Endometrial microvascular endothelial cells (primary cell): ENCODE measurements around the gene TAF5L. TPM values are rescaled to one million over a fixed set of nuclear protein-coding genes. Genes with fewer than 3 reads are reported as not detected.

Source experiments
- in situ Hi-C: cut with HindIII; loops from 2 replicates; pipeline ENCODE4 v1.10.0; 2017; ENCODE audit warnings: low sequenced_read_pairs, low pct_unique_long_range_greater_than_20kb; ENCODE audit errors: inconsistent ontology term
- total RNA-seq: library from RNA; depleted of rRNA; stranded (reverse); fragments of >200 nt; gene quantifications from one replicate; pipeline ENCODE4 v1.2.3, GENCODE V29; 2015; ENCODE audit errors: inconsistent ontology term

TAF5L gene
- total RNA-seq, 1 donor from 2014 or later: 23.2 TPM

DNA sequence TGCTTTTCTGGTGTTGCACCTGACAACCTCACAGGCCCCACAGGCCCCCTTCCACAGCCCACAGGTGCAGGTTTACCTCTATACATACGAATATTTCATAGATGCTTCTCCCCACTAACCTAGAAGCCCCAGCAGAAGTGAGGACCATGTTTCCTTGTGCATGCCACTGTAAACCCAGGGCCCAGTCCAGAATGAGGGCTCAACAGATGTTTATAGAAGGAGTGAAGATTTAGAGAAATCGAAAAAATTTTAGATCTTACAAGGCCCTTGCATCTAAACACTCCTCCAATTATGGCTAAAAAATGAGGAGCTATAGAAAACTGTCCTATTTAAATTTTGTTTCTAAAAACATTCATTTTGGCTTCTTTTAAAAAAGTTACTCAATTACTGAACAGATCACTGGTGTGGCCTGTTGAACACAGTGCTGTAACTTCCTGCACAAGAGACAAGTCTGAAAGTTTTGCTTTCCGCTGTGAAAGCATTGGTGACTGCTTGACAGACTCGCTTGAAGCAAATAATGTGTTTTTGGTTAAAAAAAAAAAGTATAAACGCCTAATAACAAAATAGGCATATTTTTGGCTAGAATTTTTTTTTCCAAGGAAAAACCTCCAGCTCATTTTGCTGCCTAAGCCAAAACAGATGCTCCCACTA, 68.6 kb downstream of the TAF5L start:
- in situ Hi-C loops: no loop called here

DNA sequence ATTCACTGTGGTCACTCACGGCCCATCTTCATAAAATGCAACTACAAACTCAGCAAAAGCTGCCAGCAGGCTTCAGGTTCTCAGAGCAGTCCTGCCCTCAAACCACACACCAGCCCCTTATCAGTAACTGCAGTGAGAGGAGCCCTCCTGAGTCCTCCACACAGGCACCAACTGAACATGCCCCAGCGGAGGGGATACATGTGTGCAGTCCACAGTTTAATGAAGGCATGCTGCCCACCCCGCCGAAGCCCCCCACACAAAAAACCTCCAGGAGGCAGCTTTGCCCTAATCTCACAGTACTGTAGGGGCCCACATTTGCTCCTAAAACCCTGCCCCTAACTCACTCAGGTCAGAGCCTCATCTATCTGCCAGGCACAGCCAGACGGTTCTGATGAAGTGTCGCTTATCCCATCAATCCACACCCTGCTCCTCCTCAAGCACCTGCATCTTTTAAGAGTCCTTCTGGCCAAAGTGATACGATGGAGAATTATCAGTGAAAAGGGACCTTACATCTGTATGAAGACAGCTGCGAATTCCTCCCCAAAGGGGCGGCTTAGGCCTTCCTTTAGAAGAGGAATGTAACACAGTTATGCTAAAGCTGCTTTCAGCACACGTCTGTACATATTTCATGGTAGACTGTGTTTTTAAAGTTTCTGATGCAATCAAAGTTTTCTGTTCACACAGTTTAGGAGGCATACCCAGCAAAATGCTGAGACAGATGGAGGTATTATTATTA, 70.9 kb downstream of the TAF5L start:
- in situ Hi-C loops: no loop called here

DNA sequence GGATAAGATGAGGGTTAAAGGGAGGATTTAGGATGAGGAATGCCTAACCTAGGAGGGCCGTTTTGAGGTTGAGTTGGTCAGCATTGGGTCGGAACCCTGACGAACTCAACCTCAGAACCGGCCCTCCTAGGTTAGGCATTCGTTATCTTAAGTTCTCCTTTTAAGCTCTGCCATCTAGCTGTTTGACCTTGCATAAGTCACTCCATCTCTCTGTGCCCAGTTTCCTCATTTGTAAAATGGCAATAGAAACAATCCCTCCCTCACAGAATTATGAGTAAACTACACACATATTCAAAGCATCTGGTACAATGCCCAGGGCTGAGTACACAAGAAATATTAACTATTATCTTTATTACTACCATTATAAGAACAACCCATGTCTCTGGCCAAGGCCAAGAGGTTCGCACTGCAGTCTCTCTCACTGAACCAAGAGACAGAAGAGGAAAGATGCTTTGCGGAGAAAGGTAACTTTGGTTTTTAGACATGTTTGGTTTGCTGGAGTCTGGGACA, 72.2 kb downstream of the TAF5L start:
- in situ Hi-C loops: no loop called here

DNA sequence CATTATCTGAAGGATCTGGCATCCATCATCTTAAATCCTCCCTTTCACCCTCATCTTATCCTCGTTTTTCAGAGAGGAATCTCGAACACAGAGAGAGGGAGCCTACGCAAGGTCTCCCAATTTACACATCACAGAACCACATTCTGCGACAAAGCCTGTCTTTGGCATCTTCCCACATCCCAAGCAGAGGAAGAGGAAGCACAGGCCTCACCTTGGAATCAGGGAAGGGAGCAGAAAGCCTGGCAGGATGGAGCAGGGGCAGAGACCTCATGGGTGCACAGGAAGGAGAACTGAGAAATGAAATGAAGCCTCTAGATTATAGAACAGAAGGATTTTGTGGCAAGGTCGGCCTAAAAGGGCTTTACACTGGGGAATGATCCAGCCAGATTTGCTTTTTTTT, 73.2 kb downstream of the TAF5L start:
- in situ Hi-C loops: no loop called here

DNA sequence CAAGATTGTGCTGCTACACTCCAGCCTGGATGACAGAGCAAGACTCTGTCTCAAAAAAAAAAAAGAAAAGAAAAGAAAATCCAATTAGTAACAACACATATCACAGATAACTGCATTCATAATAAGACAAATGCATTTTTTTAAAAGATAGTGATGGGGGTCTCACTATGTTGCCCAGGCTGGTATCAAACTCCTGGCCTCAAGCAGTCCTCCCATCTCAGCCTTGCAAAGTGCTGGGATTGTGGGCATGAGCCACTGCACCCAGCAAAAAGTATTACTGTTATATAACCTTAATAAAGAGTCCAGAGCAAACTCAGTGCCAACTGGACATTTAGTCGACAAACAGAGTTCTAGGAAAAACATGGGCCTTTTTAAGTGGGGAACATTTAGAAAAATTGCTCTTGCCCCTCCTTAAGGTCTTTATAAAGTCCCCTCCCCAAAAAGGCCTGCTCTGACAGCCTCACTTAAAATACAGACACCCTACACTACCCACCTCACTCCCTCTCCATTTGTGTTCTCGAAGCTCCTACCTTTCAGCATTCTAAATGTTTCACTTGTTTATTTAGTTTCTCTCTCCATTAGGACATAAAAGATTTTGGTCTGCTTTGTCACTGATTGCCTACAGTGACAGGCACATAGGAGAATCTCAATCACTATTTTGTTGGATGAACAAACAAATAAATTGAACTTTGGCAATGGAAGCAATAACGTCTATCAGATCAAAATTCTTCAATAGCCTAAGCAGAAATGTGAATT, 74.9 kb downstream of the TAF5L start:
- in situ Hi-C loops: no loop called here

DNA sequence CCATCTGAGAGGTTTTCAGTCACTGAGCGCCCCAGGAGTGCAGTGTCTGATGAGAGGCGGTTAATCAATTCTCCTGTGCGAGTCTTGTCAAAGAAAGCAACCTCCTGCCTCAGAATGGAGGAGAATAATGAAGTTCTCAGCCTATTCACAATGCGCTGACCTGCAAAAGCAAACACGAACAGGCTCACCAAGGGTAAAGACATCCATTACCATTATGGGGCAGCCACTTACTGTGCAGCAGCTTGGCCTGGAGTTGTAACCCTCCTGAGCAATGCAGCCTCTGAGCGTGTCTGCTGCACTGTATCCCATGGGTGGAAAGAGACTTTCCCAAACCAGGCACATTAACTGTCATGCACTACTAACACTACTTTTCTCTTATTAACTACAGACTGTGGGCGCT, 78.4 kb downstream of the TAF5L start:
- in situ Hi-C loops: no loop called here

DNA sequence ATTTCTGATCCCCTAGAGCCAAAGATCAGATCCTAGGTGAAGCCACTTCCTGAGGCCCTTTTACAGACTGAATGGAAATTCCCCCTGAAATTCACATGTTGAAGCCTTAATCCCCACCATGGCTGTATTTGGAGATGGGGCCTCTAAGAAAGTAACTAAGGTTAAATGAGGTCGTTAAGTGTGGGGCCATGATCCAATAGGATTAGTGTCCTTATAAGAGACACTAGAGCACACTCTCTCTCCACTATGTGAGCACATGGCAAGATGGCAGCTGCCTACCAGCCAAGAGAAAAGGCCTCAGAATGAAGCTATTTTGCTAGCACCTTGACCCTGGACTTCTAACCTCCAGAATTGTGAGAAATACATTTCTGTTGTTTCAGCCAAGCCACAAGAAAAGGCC, 81.3 kb downstream of the TAF5L start:
- in situ Hi-C loops: no loop called here

Other genes with a start within 250 kb of the TAF5L start
- gene ACTA1, start 192.0 kb downstream of the TAF5L start, total RNA-seq: not detected
- 39.8 TPM for gene NUP133, start 117.8 kb downstream of the TAF5L start, total RNA-seq
- gene ABCB10, start 67.4 kb downstream of the TAF5L start, total RNA-seq: 32.7 TPM
- 20.1 TPM for gene URB2, start 125 bp upstream of the TAF5L start, total RNA-seq